Measurements from ENCODE around the gene SLC2A9. TPM values are rescaled to one million over a fixed set of nuclear protein-coding genes. Genes with fewer than 3 reads are reported as not detected.

SLC2A9 gene
- total RNA-seq, 2 donors from 2014 or later = 1.6 to 8.6 TPM

- Histone ChIP-seq H3K4me1 (no peaks in the 10 kb centered on the region), H3K27me3 (peaks cover 0 to 9% of the 10 kb centered on the region in 2 donors), H3K27ac (no peak overlapping the region), H3K4me3 (no peak overlapping the region), H3K36me3 (replicated peaks in 1 of 2; ENCODE audit: insufficient read depth in 1 of 2, low read depth in 2 of 2) (no peaks in the 10 kb centered on the region), H3K9me3 (no peaks in the 10 kb centered on the region)
- ATAC-seq (no peak), DNase-seq (no peak)
- intact Hi-C loops (cut with DNase I) = no loop called here
- TF ChIP-seq POLR2A (IDR thresholded peaks at IDR 0.05) (no peak), CTCF (IDR thresholded peaks at IDR 0.05) (no peak)
- 56 to 66% methylated on average over 14 to 17 of the region's 22 CpGs for WGBS, 2 donors
These were observed 239.2 kb downstream of the SLC2A9 start for GRCh38 chr4:9782136-9782436.

- intact Hi-C loops (cut with DNase I) = no loop called here
- no peak within 1 kb of the TSS for H3K4me3 ChIP-seq
- H3K9me3 ChIP-seq = no peaks in the 10 kb centered on the region
These were observed 239.8 kb downstream of the SLC2A9 start, which contains the start of gene DRD5 for GRCh38 chr4:9781343-9782135. Gene DRD5, plus strand, starts transcription at chr4:9781634. Its CDS starts 396 bp downstream, at chr4:9782030.

More at GRCh38 chr4:9781343-9782135, 239.8 kb downstream of the SLC2A9 start, which contains the start of gene DRD5:
- Histone ChIP-seq H3K36me3 (replicated peaks in 1 of 2; ENCODE audit: insufficient read depth in 1 of 2, low read depth in 2 of 2) (no peaks in the 10 kb centered on the region), H3K27ac (no peak within 1 kb of the TSS), H3K4me1 (no peaks in the 10 kb centered on the region), H3K27me3 (peaks cover 0 to 9% of the 10 kb centered on the region in 2 donors)
- no peak for ATAC-seq
- DNase-seq = no peak
- TF ChIP-seq POLR2A (IDR thresholded peaks at IDR 0.05) = no peak
- no peak for TF ChIP-seq CTCF (IDR thresholded peaks at IDR 0.05)
- WGBS, 2 donors = 3 to 6% methylated on average over 12 to 74 of the region's 78 CpGs

Small RNA genes lying within 50 kb of the gene (small RNA-seq; reads per million reads assigned to genes)
- not detected for gene RNA5SP154

Other genes with a start within 250 kb of the SLC2A9 start
- gene DRD5, start 239.9 kb downstream of the SLC2A9 start, total RNA-seq = not detected
- gene WDR1, start 95.3 kb upstream of the SLC2A9 start, total RNA-seq = 10 to 100 TPM; 46.1 to 51.9 TPM